ENCODE data around the gene TLCD4. TPM values are rescaled to one million over a fixed set of nuclear protein-coding genes. Genes with fewer than 3 reads are reported as not detected.

Gene TLCD4
- total RNA-seq, 1 experiment from 2014 or later: 2.9 TPM

GRCh38 chr1:95076034-95076433 lies 41.1 kb upstream of the TLCD4 start:
- no peaks in the 10 kb centered on the region for H3K9me3 ChIP-seq (ENCODE audit: control insufficient read depth, insufficient read depth, low read depth, low read length)
- CTCF ChIA-PET: no interaction called here
- DNase-seq (ENCODE audit: low read depth, low spot score) (no peak), ATAC-seq (no peak)
- no peaks in the 10 kb centered on the region for H3K4me1 ChIP-seq (ENCODE audit: control insufficient read depth, insufficient read depth, low read length)
- BruUV-seq (replicated peaks): no TSS peak
- no peak overlapping the region for H3K27ac ChIP-seq (ENCODE audit: low read length)
- POLR2A ChIA-PET: no interaction called here
- peaks cover 2% of the 10 kb centered on the region; the same call in 1 of the 2 replicates for H3K27me3 ChIP-seq (ENCODE audit: control insufficient read depth, insufficient read depth, low read length)
- H3K4me3 ChIP-seq (ENCODE audit: low read depth in 2 of 2, low read length in 2 of 2): no peak overlapping the region
- H3K36me3 ChIP-seq (ENCODE audit: control insufficient read depth, insufficient read depth, low read length): no peaks in the 10 kb centered on the region
- TF ChIP-seq TCF7L2 (IDR thresholded peaks at IDR 0.05; ENCODE audit: low read depth, low read length) (no peak), CTCF (IDR thresholded peaks at IDR 0.05) (no peak), REST (IDR thresholded peaks at IDR 0.05; ENCODE audit: insufficient read depth in 1 of 2, low read depth in 2 of 2, low read length in 1 of 2) (no peak), SIN3A (IDR thresholded peaks at IDR 0.05; ENCODE audit: borderline replicate concordance, insufficient read depth, low read depth, low read length) (no peak), POLR2AphosphoS5 (IDR thresholded peaks at IDR 0.05; ENCODE audit: low read depth, low read length) (no peak)
- in situ Hi-C loops (cut with HindIII; ENCODE audit: low pct_unique_long_range_greater_than_20kb, low sequenced_read_pairs): no loop called here
- intact Hi-C loops (cut with micrococcal nuclease; ENCODE audit: unreplicated experiment): no loop called here

- ChIA-PET CTCF (no interaction called here), POLR2A (no interaction called here)
- H3K9me3 ChIP-seq (ENCODE audit: control insufficient read depth, insufficient read depth, low read depth, low read length): no peaks in the 10 kb centered on the region
- TF ChIP-seq POLR2AphosphoS5 (IDR thresholded peaks at IDR 0.05; ENCODE audit: low read depth, low read length) (no peak), SIN3A (IDR thresholded peaks at IDR 0.05; ENCODE audit: borderline replicate concordance, insufficient read depth, low read depth, low read length) (no peak), TCF7L2 (IDR thresholded peaks at IDR 0.05; ENCODE audit: low read depth, low read length) (no peak), CTCF (IDR thresholded peaks at IDR 0.05) (no peak), REST (IDR thresholded peaks at IDR 0.05; ENCODE audit: insufficient read depth in 1 of 2, low read depth in 2 of 2, low read length in 1 of 2) (no peak)
- no peak for DNase-seq (ENCODE audit: low read depth, low spot score)
- no TSS peak for BruUV-seq (replicated peaks)
- intact Hi-C loops (cut with micrococcal nuclease; ENCODE audit: unreplicated experiment): no loop called here
- no peak for ATAC-seq
- no peak overlapping the region for H3K4me3 ChIP-seq (ENCODE audit: low read depth in 2 of 2, low read length in 2 of 2)
- in situ Hi-C loops (cut with HindIII; ENCODE audit: low pct_unique_long_range_greater_than_20kb, low sequenced_read_pairs): no loop called here
- H3K27ac ChIP-seq (ENCODE audit: low read length): no peak overlapping the region
- peaks cover 2% of the 10 kb centered on the region; the same call in 1 of the 2 replicates for H3K27me3 ChIP-seq (ENCODE audit: control insufficient read depth, insufficient read depth, low read length)
- no peaks in the 10 kb centered on the region for H3K36me3 ChIP-seq (ENCODE audit: control insufficient read depth, insufficient read depth, low read length)
- no peaks in the 10 kb centered on the region for H3K4me1 ChIP-seq (ENCODE audit: control insufficient read depth, insufficient read depth, low read length)
Measured at GRCh38 chr1:95080446-95080845, 36.7 kb upstream of the TLCD4 start.
